Measurements from ENCODE around the gene CACNB2. TPM values are rescaled to one million over a fixed set of nuclear protein-coding genes. Genes with fewer than 3 reads are reported as not detected.

CACNB2 gene
- total and polyA plus RNA-seq, 2 donors = 0.85 to 3.9 TPM

- no peak for DNase-seq (ENCODE audit: low read depth in 6 of 9, low spot score in 9 of 9)
- no peak overlapping the region for H3K4me3 ChIP-seq (ENCODE audit: low read length in 2 of 2)
- H3K27me3 ChIP-seq (ENCODE audit: control insufficient read depth in 2 of 2, insufficient read depth in 1 of 2, low read length in 1 of 2) = no peaks in the 10 kb centered on the region
- H3K4me1 ChIP-seq (ENCODE audit: control insufficient read depth in 2 of 2, insufficient read depth in 2 of 2, low read length in 2 of 2) = no peaks in the 10 kb centered on the region
- WGBS = 98% methylated on average over 5 of the region's 5 CpGs
- H3K9me3 ChIP-seq (ENCODE audit: control insufficient read depth in 2 of 2, insufficient read depth in 1 of 2, low read length in 1 of 2) = no peaks in the 10 kb centered on the region
- no peaks in the 10 kb centered on the region for H3K36me3 ChIP-seq (ENCODE audit: control insufficient read depth in 2 of 2, insufficient read depth in 2 of 2, low read length in 1 of 2)
- no peak overlapping the region for H3K27ac ChIP-seq (ENCODE audit: low read depth in 1 of 2, low read length in 1 of 2)
Measured at GRCh38 chr10:18226336-18226735, 86.1 kb downstream of the CACNB2 start.

GRCh38 chr10:18229826-18230225 is 89.6 kb downstream of the CACNB2 start:
- no peak for DNase-seq (ENCODE audit: low read depth in 6 of 9, low spot score in 9 of 9)
- H3K4me3 ChIP-seq (ENCODE audit: low read length in 2 of 2) = no peak overlapping the region
- no peaks in the 10 kb centered on the region for H3K36me3 ChIP-seq (ENCODE audit: control insufficient read depth in 2 of 2, insufficient read depth in 2 of 2, low read length in 1 of 2)
- H3K4me1 ChIP-seq (ENCODE audit: control insufficient read depth in 2 of 2, insufficient read depth in 2 of 2, low read length in 2 of 2) = no peaks in the 10 kb centered on the region
- H3K27ac ChIP-seq (ENCODE audit: low read depth in 1 of 2, low read length in 1 of 2) = no peak overlapping the region
- no peaks in the 10 kb centered on the region for H3K9me3 ChIP-seq (ENCODE audit: control insufficient read depth in 2 of 2, insufficient read depth in 1 of 2, low read length in 1 of 2)
- WGBS = 98% methylated on average over 3 of the region's 3 CpGs
- no peaks in the 10 kb centered on the region for H3K27me3 ChIP-seq (ENCODE audit: control insufficient read depth in 2 of 2, insufficient read depth in 1 of 2, low read length in 1 of 2)

- Histone ChIP-seq H3K27ac (ENCODE audit: low read depth in 1 of 2, low read length in 1 of 2) (no peak overlapping the region), H3K9me3 (ENCODE audit: control insufficient read depth in 2 of 2, insufficient read depth in 1 of 2, low read length in 1 of 2) (no peaks in the 10 kb centered on the region), H3K4me3 (ENCODE audit: low read length in 2 of 2) (no peak overlapping the region), H3K27me3 (ENCODE audit: control insufficient read depth in 2 of 2, insufficient read depth in 1 of 2, low read length in 1 of 2) (no peaks in the 10 kb centered on the region), H3K36me3 (ENCODE audit: control insufficient read depth in 2 of 2, insufficient read depth in 2 of 2, low read length in 1 of 2) (no peaks in the 10 kb centered on the region), H3K4me1 (ENCODE audit: control insufficient read depth in 2 of 2, insufficient read depth in 2 of 2, low read length in 2 of 2) (no peaks in the 10 kb centered on the region)
- WGBS = 97% methylated on average over 2 of the region's 2 CpGs
- DNase-seq (ENCODE audit: low read depth in 6 of 9, low spot score in 9 of 9) = no peak
Measured at GRCh38 chr10:18230794-18231193, 90.6 kb downstream of the CACNB2 start.

- Histone ChIP-seq H3K9me3 (ENCODE audit: control insufficient read depth in 2 of 2, insufficient read depth in 1 of 2, low read length in 1 of 2) (no peaks in the 10 kb centered on the region), H3K27me3 (ENCODE audit: control insufficient read depth in 2 of 2, insufficient read depth in 1 of 2, low read length in 1 of 2) (no peaks in the 10 kb centered on the region), H3K36me3 (ENCODE audit: control insufficient read depth in 2 of 2, insufficient read depth in 2 of 2, low read length in 1 of 2) (no peaks in the 10 kb centered on the region), H3K4me3 (ENCODE audit: low read length in 2 of 2) (no peak overlapping the region), H3K4me1 (ENCODE audit: control insufficient read depth in 2 of 2, insufficient read depth in 2 of 2, low read length in 2 of 2) (no peaks in the 10 kb centered on the region), H3K27ac (ENCODE audit: low read depth in 1 of 2, low read length in 1 of 2) (no peak overlapping the region)
- no peak for DNase-seq (ENCODE audit: low read depth in 6 of 9, low spot score in 9 of 9)
- WGBS = 95% methylated on average over 2 of the region's 2 CpGs
Measured at GRCh38 chr10:18231480-18231879, 91.3 kb downstream of the CACNB2 start.

GRCh38 chr10:18233775-18234174 is 93.6 kb downstream of the CACNB2 start:
- H3K4me3 ChIP-seq (ENCODE audit: low read length in 2 of 2) = no peak overlapping the region
- DNase-seq (ENCODE audit: low read depth in 6 of 9, low spot score in 9 of 9) = no peak
- H3K36me3 ChIP-seq (ENCODE audit: control insufficient read depth in 2 of 2, insufficient read depth in 2 of 2, low read length in 1 of 2) = no peaks in the 10 kb centered on the region
- 89% methylated on average over 8 of the region's 8 CpGs for WGBS
- no peaks in the 10 kb centered on the region for H3K9me3 ChIP-seq (ENCODE audit: control insufficient read depth in 2 of 2, insufficient read depth in 1 of 2, low read length in 1 of 2)
- H3K27me3 ChIP-seq (ENCODE audit: control insufficient read depth in 2 of 2, insufficient read depth in 1 of 2, low read length in 1 of 2) = no peaks in the 10 kb centered on the region
- no peak overlapping the region for H3K27ac ChIP-seq (ENCODE audit: low read depth in 1 of 2, low read length in 1 of 2)
- H3K4me1 ChIP-seq (ENCODE audit: control insufficient read depth in 2 of 2, insufficient read depth in 2 of 2, low read length in 2 of 2) = no peaks in the 10 kb centered on the region

- H3K27ac ChIP-seq (ENCODE audit: low read depth in 1 of 2, low read length in 1 of 2) = no peak overlapping the region
- 86% methylated on average over 4 of the region's 4 CpGs for WGBS
- no peak for DNase-seq (ENCODE audit: low read depth in 6 of 9, low spot score in 9 of 9)
- no peaks in the 10 kb centered on the region for H3K4me1 ChIP-seq (ENCODE audit: control insufficient read depth in 2 of 2, insufficient read depth in 2 of 2, low read length in 2 of 2)
- no peak overlapping the region for H3K4me3 ChIP-seq (ENCODE audit: low read length in 2 of 2)
- H3K9me3 ChIP-seq (ENCODE audit: control insufficient read depth in 2 of 2, insufficient read depth in 1 of 2, low read length in 1 of 2) = no peaks in the 10 kb centered on the region
- no peaks in the 10 kb centered on the region for H3K27me3 ChIP-seq (ENCODE audit: control insufficient read depth in 2 of 2, insufficient read depth in 1 of 2, low read length in 1 of 2)
- no peaks in the 10 kb centered on the region for H3K36me3 ChIP-seq (ENCODE audit: control insufficient read depth in 2 of 2, insufficient read depth in 2 of 2, low read length in 1 of 2)
Measured at GRCh38 chr10:18235477-18235876, 95.3 kb downstream of the CACNB2 start.

GRCh38 chr10:18236756-18237155 is 96.5 kb downstream of the CACNB2 start:
- no peak for DNase-seq (ENCODE audit: low read depth in 6 of 9, low spot score in 9 of 9)
- no peak overlapping the region for H3K27ac ChIP-seq (ENCODE audit: low read depth in 1 of 2, low read length in 1 of 2)
- no peaks in the 10 kb centered on the region for H3K27me3 ChIP-seq (ENCODE audit: control insufficient read depth in 2 of 2, insufficient read depth in 1 of 2, low read length in 1 of 2)
- H3K36me3 ChIP-seq (ENCODE audit: control insufficient read depth in 2 of 2, insufficient read depth in 2 of 2, low read length in 1 of 2) = no peaks in the 10 kb centered on the region
- 91% methylated on average over 3 of the region's 3 CpGs for WGBS
- H3K4me3 ChIP-seq (ENCODE audit: low read length in 2 of 2) = no peak overlapping the region
- H3K9me3 ChIP-seq (ENCODE audit: control insufficient read depth in 2 of 2, insufficient read depth in 1 of 2, low read length in 1 of 2) = no peaks in the 10 kb centered on the region
- no peaks in the 10 kb centered on the region for H3K4me1 ChIP-seq (ENCODE audit: control insufficient read depth in 2 of 2, insufficient read depth in 2 of 2, low read length in 2 of 2)

GRCh38 chr10:18238870-18239485 is 98.8 kb downstream of the CACNB2 start:
- Histone ChIP-seq H3K27ac (ENCODE audit: low read depth in 1 of 2, low read length in 1 of 2) (no peak overlapping the region), H3K4me1 (ENCODE audit: control insufficient read depth in 2 of 2, insufficient read depth in 2 of 2, low read length in 2 of 2) (no peaks in the 10 kb centered on the region), H3K4me3 (ENCODE audit: low read length in 2 of 2) (no peak overlapping the region), H3K9me3 (ENCODE audit: control insufficient read depth in 2 of 2, insufficient read depth in 1 of 2, low read length in 1 of 2) (no peaks in the 10 kb centered on the region), H3K27me3 (ENCODE audit: control insufficient read depth in 2 of 2, insufficient read depth in 1 of 2, low read length in 1 of 2) (no peaks in the 10 kb centered on the region), H3K36me3 (ENCODE audit: control insufficient read depth in 2 of 2, insufficient read depth in 2 of 2, low read length in 1 of 2) (no peaks in the 10 kb centered on the region)
- WGBS = 68% methylated on average over 8 of the region's 8 CpGs
- DNase-seq (ENCODE audit: low read depth in 6 of 9, low spot score in 9 of 9) = peak in 6 of 9 donors; percentile 3 to 49 (median 24)

- H3K27ac ChIP-seq (ENCODE audit: low read depth in 1 of 2, low read length in 1 of 2) = no peak overlapping the region
- 95% methylated on average over 12 of the region's 12 CpGs for WGBS
- no peak for DNase-seq (ENCODE audit: low read depth in 6 of 9, low spot score in 9 of 9)
Measured at GRCh38 chr10:18240185-18240882, 100.1 kb downstream of the CACNB2 start.

More at GRCh38 chr10:18240185-18240882, 100.1 kb downstream of the CACNB2 start:
- Histone ChIP-seq H3K36me3 (ENCODE audit: control insufficient read depth in 2 of 2, insufficient read depth in 2 of 2, low read length in 1 of 2) (no peaks in the 10 kb centered on the region), H3K9me3 (ENCODE audit: control insufficient read depth in 2 of 2, insufficient read depth in 1 of 2, low read length in 1 of 2) (no peaks in the 10 kb centered on the region), H3K27me3 (ENCODE audit: control insufficient read depth in 2 of 2, insufficient read depth in 1 of 2, low read length in 1 of 2) (no peaks in the 10 kb centered on the region), H3K4me3 (ENCODE audit: low read length in 2 of 2) (no peak overlapping the region), H3K4me1 (ENCODE audit: control insufficient read depth in 2 of 2, insufficient read depth in 2 of 2, low read length in 2 of 2) (no peaks in the 10 kb centered on the region)

All from thymus (tissue), 11 donors.